ENCODE measurements around the gene FOXRED2. TPM values are rescaled to one million over a fixed set of nuclear protein-coding genes. Genes with fewer than 3 reads are reported as not detected.

Gene FOXRED2
- total RNA-seq, 1 experiment from 2014 or later = 37.7 TPM

GRCh38 chr22:36440429-36441002, 66.3 kb downstream of the FOXRED2 start:
- ChIA-PET CTCF (no interaction called here), POLR2A (no interaction called here)
- peak overlapping the region; percentile 48; the same call in 1 of the 2 replicates for H3K27ac ChIP-seq (ENCODE audit: low read length)

GRCh38 chr22:36439481-36440271, 67.2 kb downstream of the FOXRED2 start:
- Histone ChIP-seq H3K4me3 (ENCODE audit: low read depth in 2 of 2, low read length in 2 of 2) (no peak overlapping the region), H3K9me3 (ENCODE audit: control insufficient read depth, insufficient read depth, low read depth, low read length) (no peaks in the 10 kb centered on the region), H3K4me1 (ENCODE audit: control insufficient read depth, insufficient read depth, low read length) (peaks cover 18% of the 10 kb centered on the region), H3K27me3 (ENCODE audit: control insufficient read depth, insufficient read depth, low read length) (no peaks in the 10 kb centered on the region), H3K36me3 (ENCODE audit: control insufficient read depth, insufficient read depth, low read length) (no peaks in the 10 kb centered on the region), H3K27ac (ENCODE audit: low read length) (peak overlapping the region; percentile 7; the same call in 1 of the 2 replicates)
- no TSS peak for BruUV-seq (replicated peaks)
- ChIA-PET POLR2A (no interaction called here), CTCF (no interaction called here)
- in situ Hi-C loops (cut with HindIII; ENCODE audit: low pct_unique_long_range_greater_than_20kb, low sequenced_read_pairs) (no loop called here), intact Hi-C loops (cut with micrococcal nuclease; ENCODE audit: unreplicated experiment) (no loop called here)
- ATAC-seq (peak; percentile 82), DNase-seq (ENCODE audit: low read depth, low spot score) (no peak)
- TF ChIP-seq SIN3A (IDR thresholded peaks at IDR 0.05; ENCODE audit: borderline replicate concordance, insufficient read depth, low read depth, low read length) (no peak), REST (IDR thresholded peaks at IDR 0.05; ENCODE audit: insufficient read depth in 1 of 2, low read depth in 2 of 2, low read length in 1 of 2) (no peak), TCF7L2 (IDR thresholded peaks at IDR 0.05; ENCODE audit: low read depth, low read length) (no peak), POLR2AphosphoS5 (IDR thresholded peaks at IDR 0.05; ENCODE audit: low read depth, low read length) (no peak)
- TF ChIP-seq, protein P1, sequence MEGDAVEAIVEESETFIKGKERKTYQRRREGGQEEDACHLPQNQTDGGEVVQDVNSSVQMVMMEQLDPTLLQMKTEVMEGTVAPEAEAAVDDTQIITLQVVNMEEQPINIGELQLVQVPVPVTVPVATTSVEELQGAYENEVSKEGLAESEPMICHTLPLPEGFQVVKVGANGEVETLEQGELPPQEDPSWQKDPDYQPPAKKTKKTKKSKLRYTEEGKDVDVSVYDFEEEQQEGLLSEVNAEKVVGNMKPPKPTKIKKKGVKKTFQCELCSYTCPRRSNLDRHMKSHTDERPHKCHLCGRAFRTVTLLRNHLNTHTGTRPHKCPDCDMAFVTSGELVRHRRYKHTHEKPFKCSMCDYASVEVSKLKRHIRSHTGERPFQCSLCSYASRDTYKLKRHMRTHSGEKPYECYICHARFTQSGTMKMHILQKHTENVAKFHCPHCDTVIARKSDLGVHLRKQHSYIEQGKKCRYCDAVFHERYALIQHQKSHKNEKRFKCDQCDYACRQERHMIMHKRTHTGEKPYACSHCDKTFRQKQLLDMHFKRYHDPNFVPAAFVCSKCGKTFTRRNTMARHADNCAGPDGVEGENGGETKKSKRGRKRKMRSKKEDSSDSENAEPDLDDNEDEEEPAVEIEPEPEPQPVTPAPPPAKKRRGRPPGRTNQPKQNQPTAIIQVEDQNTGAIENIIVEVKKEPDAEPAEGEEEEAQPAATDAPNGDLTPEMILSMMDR (IDR thresholded peaks at IDR 0.05) = no peak

More at GRCh38 chr22:36440429-36441002, 66.3 kb downstream of the FOXRED2 start:
- no peak for ATAC-seq
- TF ChIP-seq REST (IDR thresholded peaks at IDR 0.05; ENCODE audit: insufficient read depth in 1 of 2, low read depth in 2 of 2, low read length in 1 of 2) (no peak), SIN3A (IDR thresholded peaks at IDR 0.05; ENCODE audit: borderline replicate concordance, insufficient read depth, low read depth, low read length) (no peak), TCF7L2 (IDR thresholded peaks at IDR 0.05; ENCODE audit: low read depth, low read length) (no peak), POLR2AphosphoS5 (IDR thresholded peaks at IDR 0.05; ENCODE audit: low read depth, low read length) (no peak)
- TF ChIP-seq, protein P1 (IDR thresholded peaks at IDR 0.05) = no peak
- intact Hi-C loops (cut with micrococcal nuclease; ENCODE audit: unreplicated experiment) (no loop called here), in situ Hi-C loops (cut with HindIII; ENCODE audit: low pct_unique_long_range_greater_than_20kb, low sequenced_read_pairs) (no loop called here)
- Histone ChIP-seq H3K27me3 (ENCODE audit: control insufficient read depth, insufficient read depth, low read length) (no peaks in the 10 kb centered on the region), H3K4me1 (ENCODE audit: control insufficient read depth, insufficient read depth, low read length) (peaks cover 14% of the 10 kb centered on the region), H3K36me3 (ENCODE audit: control insufficient read depth, insufficient read depth, low read length) (no peaks in the 10 kb centered on the region), H3K9me3 (ENCODE audit: control insufficient read depth, insufficient read depth, low read depth, low read length) (no peaks in the 10 kb centered on the region), H3K4me3 (ENCODE audit: low read depth in 2 of 2, low read length in 2 of 2) (no peak overlapping the region)
- DNase-seq (ENCODE audit: low read depth, low spot score) = no peak
- no TSS peak for BruUV-seq (replicated peaks)

All from Panc1 (cell line).